ENCODE results near the gene SETBP1.

DNA sequence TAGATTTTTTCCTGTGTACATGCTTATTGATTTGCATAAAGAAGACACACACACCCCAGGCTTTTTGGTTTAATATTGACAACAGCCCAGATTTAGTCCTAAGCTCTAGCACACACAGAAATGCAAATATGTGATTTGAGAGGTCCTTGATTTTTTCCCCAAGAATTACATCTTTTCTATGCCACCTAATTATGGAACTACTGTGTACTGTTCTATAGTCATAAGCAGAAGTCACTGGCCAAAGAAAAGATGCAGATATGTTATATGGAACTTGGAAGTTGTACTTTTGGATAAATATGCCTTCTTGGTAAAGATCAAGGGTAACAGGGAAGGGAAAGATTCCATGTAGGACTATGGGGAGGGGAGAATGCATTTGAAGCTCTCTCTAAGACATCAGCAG, 105.6 kb downstream of the SETBP1 start:
- TF ChIP-seq CTCF (IDR thresholded peaks at IDR 0.05 in 2 of 3, conservative IDR thresholded peaks at IDR 0.05 in 1 of 3; ENCODE audit: borderline replicate concordance in 1 of 3, insufficient read depth in 1 of 3, low read depth in 2 of 3, low read length in 2 of 3) (no peak), RAD21 (IDR thresholded peaks at IDR 0.05; ENCODE audit: low read depth) (no peak), POLR2AphosphoS5 (IDR thresholded peaks at IDR 0.05; ENCODE audit: low read depth, low read length) (no peak), ZFX (IDR thresholded peaks at IDR 0.05) (no peak)
